Neural crest cell (in vitro differentiated cells): ENCODE results near the gene OSBPL8. TPM values are rescaled to one million over a fixed set of nuclear protein-coding genes. Genes with fewer than 3 reads are reported as not detected.

Source experiments
- DNase-seq: peaks from one replicate; pipeline ENCODE4 v3.0.0; 2021; ENCODE audit warnings: low read depth, mixed read lengths, low spot score
- H3K27ac Mint-ChIP-seq: one replicate; pipeline ENCODE4 v1.8.0; 2021; ENCODE audit warnings: mild to moderate bottlenecking, mixed read lengths; ENCODE audit not compliant: unreplicated experiment
- H3K27me3 Mint-ChIP-seq: 2 replicates; pipeline ENCODE4 v1.8.0; 2021; ENCODE audit warnings: low read depth, mild to moderate bottlenecking, mixed read lengths
- H3K36me3 Mint-ChIP-seq: 2 replicates; pipeline ENCODE4 v1.8.0; 2021; ENCODE audit warnings: low read depth, mild to moderate bottlenecking, mixed read lengths
- H3K4me1 Mint-ChIP-seq: 2 replicates; pipeline ENCODE4 v1.8.0; 2021; ENCODE audit warnings: mixed read lengths
- H3K4me3 Mint-ChIP-seq: one replicate; pipeline ENCODE4 v1.8.0; 2021; ENCODE audit warnings: mild to moderate bottlenecking, mixed read lengths
- H3K9me3 Mint-ChIP-seq: 2 replicates; pipeline ENCODE4 v1.8.0; 2021; ENCODE audit warnings: mixed read lengths
- CTCF ChIP-seq: fragments of 200-600 bp; sonication (generic); conservative IDR thresholded peaks from 2 replicates; pipeline ENCODE4 v1.5.0; 2021; ENCODE audit warnings: antibody characterized with exemption, mild to moderate bottlenecking
- total RNA-seq: library from RNA; stranded (reverse); gene quantifications from 2 replicates; pipeline ENCODE4 v1.2.1, GENCODE V29; 2021

Gene OSBPL8
- total RNA-seq, 1 donor from 2014 or later = 75.8 TPM

- Mint-ChIP-seq H3K36me3 (peaks cover 41% of the 10 kb centered on the region), H3K27ac (no peak overlapping the region), H3K4me1 (no peaks in the 10 kb centered on the region), H3K27me3 (no peaks in the 10 kb centered on the region), H3K4me3 (no peak overlapping the region), H3K9me3 (peaks cover 20% of the 10 kb centered on the region)
- no peak for DNase-seq
- TF ChIP-seq CTCF = no peak
Measured at GRCh38 chr12:76432733-76433132, 126.8 kb downstream of the OSBPL8 start.

GRCh38 chr12:76428117-76428516 lies 131.5 kb downstream of the OSBPL8 start:
- Mint-ChIP-seq H3K9me3 (peaks cover 13% of the 10 kb centered on the region), H3K36me3 (peaks cover 45% of the 10 kb centered on the region), H3K27ac (no peak overlapping the region), H3K27me3 (no peaks in the 10 kb centered on the region), H3K4me1 (peaks cover under 1% of the 10 kb centered on the region), H3K4me3 (no peak overlapping the region)
- DNase-seq = no peak
- no peak for TF ChIP-seq CTCF

GRCh38 chr12:76426160-76426559 lies 133.4 kb downstream of the OSBPL8 start:
- no peaks in the 10 kb centered on the region for H3K27me3 Mint-ChIP-seq
- H3K9me3 Mint-ChIP-seq = peaks cover 2% of the 10 kb centered on the region
- no peak overlapping the region for H3K4me3 Mint-ChIP-seq
- H3K4me1 Mint-ChIP-seq = peaks cover 10% of the 10 kb centered on the region
- no peak for DNase-seq
- H3K27ac Mint-ChIP-seq = no peak overlapping the region
- peaks cover 29% of the 10 kb centered on the region for H3K36me3 Mint-ChIP-seq
- TF ChIP-seq CTCF = no peak

GRCh38 chr12:76424941-76425340 lies 134.6 kb downstream of the OSBPL8 start:
- H3K9me3 Mint-ChIP-seq = peaks cover 2% of the 10 kb centered on the region

GRCh38 chr12:76422543-76423438 lies 136.8 kb downstream of the OSBPL8 start:
- H3K27ac Mint-ChIP-seq = peak overlapping the region; percentile 4
- H3K9me3 Mint-ChIP-seq = peaks cover 2% of the 10 kb centered on the region
- peaks cover 23% of the 10 kb centered on the region for H3K36me3 Mint-ChIP-seq
- no peak overlapping the region for H3K4me3 Mint-ChIP-seq
- DNase-seq = no peak
- peaks cover 10% of the 10 kb centered on the region for H3K4me1 Mint-ChIP-seq
- TF ChIP-seq CTCF = no peak
- no peaks in the 10 kb centered on the region for H3K27me3 Mint-ChIP-seq

More at GRCh38 chr12:76424941-76425340, 134.6 kb downstream of the OSBPL8 start:
- H3K4me1 Mint-ChIP-seq = peaks cover 10% of the 10 kb centered on the region
- H3K4me3 Mint-ChIP-seq = no peak overlapping the region
- no peak for TF ChIP-seq CTCF
- no peaks in the 10 kb centered on the region for H3K27me3 Mint-ChIP-seq
- no peak for DNase-seq
- peaks cover 24% of the 10 kb centered on the region for H3K36me3 Mint-ChIP-seq
- H3K27ac Mint-ChIP-seq = no peak overlapping the region
